GM18508 (cell line): ENCODE measurements around the gene PRKCB.

ENCODE experiments used
- ATAC-seq: cut with Tn5 transposase; IDR thresholded peaks from one replicate; pipeline ENCODE4 v1.9.1; 2021; ENCODE audit warnings: moderate number of reproducible peaks; ENCODE audit not compliant: insufficient read depth, unreplicated experiment

The PRKCB gene

GRCh38 chr16:24257958-24258357 is 422.2 kb downstream of the PRKCB start:
- no peak for ATAC-seq

- no peak for ATAC-seq
These were observed 423.0 kb downstream of the PRKCB start for GRCh38 chr16:24258791-24259190.

DNA sequence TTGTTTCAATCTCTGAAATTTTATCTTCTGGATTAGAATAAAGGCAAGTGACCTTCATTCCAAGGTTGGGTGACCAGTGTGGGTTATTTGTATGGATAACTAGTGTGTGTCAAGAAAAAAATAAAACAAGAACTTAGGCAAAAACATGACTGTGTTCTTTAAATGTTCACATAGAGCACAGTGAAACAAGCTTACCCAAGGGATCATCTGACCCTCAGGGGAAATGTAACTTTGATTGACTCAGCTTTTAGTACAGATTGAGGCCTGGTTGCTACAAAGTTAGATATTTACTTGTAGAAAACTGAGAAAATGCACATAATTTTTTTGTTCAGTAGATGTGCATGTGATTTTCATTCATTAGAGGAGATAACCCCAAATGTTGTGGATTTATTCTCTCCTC is 427.0 kb downstream of the PRKCB start:
- ATAC-seq, result no peak
